Amniotic epithelial cell (primary cell): ENCODE measurements around the gene CPSF4.

ENCODE experiments used
- DNase-seq: peaks from one replicate; pipeline ENCODE4 v3.0.0-alpha.2; 2010; ENCODE audit warnings: low read depth

The CPSF4 gene

GRCh38 chr7:99448855-99449254 is 10.1 kb downstream of the CPSF4 start:
- DNase-seq, result no peak

- no peak for DNase-seq
These were observed 10.6 kb downstream of the CPSF4 start for GRCh38 chr7:99449326-99449725.

- DNase-seq, result no peak
These were observed 13.2 kb downstream of the CPSF4 start for GRCh38 chr7:99451936-99452335.

GRCh38 chr7:99452541-99452940 is 13.8 kb downstream of the CPSF4 start:
- DNase-seq, result no peak

GRCh38 chr7:99453105-99453504 is 14.4 kb downstream of the CPSF4 start:
- DNase-seq, result no peak

GRCh38 chr7:99455874-99456273 is 17.1 kb downstream of the CPSF4 start:
- DNase-seq, result no peak

GRCh38 chr7:99456288-99456687 is 17.5 kb downstream of the CPSF4 start:
- DNase-seq, result no peak

- DNase-seq, result no peak
These were observed 18.4 kb downstream of the CPSF4 start for GRCh38 chr7:99457050-99457649.

- DNase-seq, result no peak
These were observed 19.1 kb downstream of the CPSF4 start for GRCh38 chr7:99457650-99458493.

GRCh38 chr7:99459087-99459486 is 20.3 kb downstream of the CPSF4 start:
- DNase-seq, result peak; percentile 22

- no peak for DNase-seq
These were observed 21.9 kb downstream of the CPSF4 start for GRCh38 chr7:99460651-99461050.

GRCh38 chr7:99461221-99461620 is 22.5 kb downstream of the CPSF4 start:
- no peak for DNase-seq

- DNase-seq, result no peak
These were observed 26.7 kb downstream of the CPSF4 start for GRCh38 chr7:99465421-99465768.

- no peak for DNase-seq
These were observed 29.7 kb downstream of the CPSF4 start for GRCh38 chr7:99468336-99468918.

GRCh38 chr7:99469381-99470065 is 30.8 kb downstream of the CPSF4 start:
- no peak for DNase-seq

- peak; percentile 93 for DNase-seq
These were observed 34.0 kb downstream of the CPSF4 start, which contains the start of gene ZNF789 for GRCh38 chr7:99472561-99473314. Gene ZNF789 (plus strand): TSS chr7:99472890. CDS start chr7:99476457, 3,567 bp downstream.

- peak; percentile 90 for DNase-seq
These were observed 34.5 kb downstream of the CPSF4 start for GRCh38 chr7:99473315-99473596.

GRCh38 chr7:99476107-99476506 is 37.4 kb downstream of the CPSF4 start:
- no peak for DNase-seq

- DNase-seq, result no peak
These were observed 40.0 kb downstream of the CPSF4 start for GRCh38 chr7:99478464-99479440.

- DNase-seq, result no peak
These were observed 46.4 kb downstream of the CPSF4 start for GRCh38 chr7:99485094-99485493.

GRCh38 chr7:99489235-99489634 is 50.5 kb downstream of the CPSF4 start:
- no peak for DNase-seq
